K562 (cell line): ENCODE results near the gene DBF4B. TPM values are rescaled to one million over a fixed set of nuclear protein-coding genes. Genes with fewer than 3 reads are reported as not detected.
"Not testable (repeated sequence)": the region's sequence is repeated elsewhere in the genome, so short reads cannot be mapped to it uniquely, and the experiment has no call there.

Experiments used
- ATAC-seq: fragments of 200-7000 bp; cut with Tn5 transposase; 3 replicates; pipeline ENCODE4 v1.9.1; 2020; ENCODE audit warnings: moderate library complexity
- BruUV-seq: library from RNA; stranded (reverse); fragments of 400-500 nt; replicated peaks from 2 replicates; lab custom pipeline; 2021; lab: Mats Ljungman, UMichigan
- CTCF ChIA-PET: fragments of 300-600 bp; formaldehyde crosslinking; extraction: SDS; loops from one replicate; lab custom pipeline; 2021; ENCODE audit warnings: low intra/inter-chr PET ratio; lab: Yijun Ruan, JAX
- POLR2A ChIA-PET: fragments of 300-600, 350-650 bp; sonication (Branson Sonifier 250); formaldehyde crosslinking; extraction: SDS; loops from one replicate; lab custom pipeline; 2021; ENCODE audit warnings: antibody characterized with exemption, inconsistent platforms; lab: Yijun Ruan, JAX
- DNase-seq, 4 experiments: peaks; one replicate each; pipeline versions ENCODE4 v3.0.0 to v3.0.0-alpha.2; 2011 to 2018; ENCODE audit warnings: low spot score in 3 of 4, mixed read lengths in 3 of 4; ENCODE audit errors: extremely low read depth in 1 of 4
- FAIRE-seq: peaks from 2 replicates; lab custom pipeline; 2011; peaks lifted over from hg19 to GRCh38; lab: Jason Lieb, UNC
- H2AFZ ChIP-seq: 2 replicates; pipeline ENCODE4 v1.6.0; 2011; ENCODE audit warnings: low read depth, low read length, control low read depth, inconsistent platforms
- H3K27ac ChIP-seq: fragments of 200-600 bp; 3 replicates; pipeline ENCODE4 v1.8.0; 2011; ENCODE audit warnings: low read depth, mild to moderate bottlenecking, control low read depth, inconsistent platforms, low read length, moderate library complexity, mixed read lengths; ENCODE audit errors: extremely low read depth
- H3K27me3 ChIP-seq, 2 experiments: fragments of 300-600 bp in 1 of 2; 2 replicates in 1 of 2; 3 replicates in 1 of 2; pipeline versions ENCODE4 v1.6.0 to v1.8.0; 2011; ENCODE audit warnings: inconsistent platforms in 2 of 2, low read length in 2 of 2, mild to moderate bottlenecking in 1 of 2, mixed read lengths in 1 of 2, moderate library complexity in 1 of 2; ENCODE audit not compliant: control insufficient read depth in 2 of 2, insufficient read depth in 2 of 2
- H3K36me3 ChIP-seq: fragments of 300-600 bp; 3 replicates; pipeline ENCODE4 v1.8.0; 2011; ENCODE audit warnings: mild to moderate bottlenecking, low read length, inconsistent platforms; ENCODE audit not compliant: control insufficient read depth, insufficient read depth
- H3K4me1 ChIP-seq, 2 experiments: fragments of 200-600 bp in 1 of 2; replicated peaks in 1 of 2; 2 replicates in 1 of 2; 3 replicates in 1 of 2; pipeline versions ENCODE4 v1.5.1 to v1.8.0; 2011; ENCODE audit warnings: inconsistent platforms in 2 of 2, low read length in 2 of 2, mild to moderate bottlenecking in 1 of 2, mixed read lengths in 1 of 2, moderate library complexity in 1 of 2; ENCODE audit not compliant: control insufficient read depth in 2 of 2, insufficient read depth in 2 of 2
- H3K4me2 ChIP-seq: 2 replicates; pipeline ENCODE4 v1.6.1; 2011; ENCODE audit warnings: low read length, control low read depth, inconsistent platforms, mixed read lengths; ENCODE audit not compliant: insufficient read depth
- H3K4me3 ChIP-seq: fragments of 200-600 bp; sonication (generic), shearing (Covaris generic); 2 replicates; pipeline ENCODE4 v1.5.1; 2016; ENCODE audit warnings: control low read depth, inconsistent platforms
- H3K79me2 ChIP-seq: fragments of 200-600 bp; 3 replicates; pipeline ENCODE4 v1.8.0; 2011; ENCODE audit warnings: low read length, inconsistent platforms; ENCODE audit not compliant: control insufficient read depth, insufficient read depth
- H3K9ac ChIP-seq, 2 experiments: 2 replicates each; pipeline versions ENCODE4 v1.6.0 to v1.6.1; 2011; ENCODE audit warnings: low read depth in 2 of 2, low read length in 2 of 2, control low read depth in 1 of 2, inconsistent platforms in 1 of 2, mild to moderate bottlenecking in 1 of 2, mixed read lengths in 1 of 2; ENCODE audit not compliant: insufficient read depth in 1 of 2
- H3K9me1 ChIP-seq: one replicate; pipeline ENCODE4 v1.6.0; 2011; ENCODE audit warnings: inconsistent platforms, mild to moderate bottlenecking, low read length, moderate library complexity; ENCODE audit not compliant: control insufficient read depth, insufficient read depth
- H3K9me3 ChIP-seq: replicated peaks from 2 replicates; pipeline ENCODE4 v1.5.1; 2011; ENCODE audit warnings: low read depth, low read length, inconsistent platforms; ENCODE audit not compliant: control insufficient read depth, insufficient read depth
- H4K20me1 ChIP-seq: replicated peaks from 2 replicates; pipeline ENCODE4 v1.6.1; 2011; ENCODE audit warnings: low read length, inconsistent platforms, mixed read lengths; ENCODE audit not compliant: control insufficient read depth, insufficient read depth
- DPF2 ChIP-seq: fragments of 450-650 bp; IDR thresholded peaks from 2 replicates; pipeline ENCODE4 v1.6.1; 2016
- ESRRA ChIP-seq: fragments of 450-650 bp; IDR thresholded peaks from 2 replicates; pipeline ENCODE4 v1.6.1; 2014; ENCODE audit warnings: low read depth, mild to moderate bottlenecking, moderate library complexity, borderline replicate concordance
- FOXK2 ChIP-seq, 2 experiments: fragments of 450-650 bp; IDR thresholded peaks in 1 of 2; conservative IDR thresholded peaks in 1 of 2; 2 replicates each; pipeline ENCODE4 v1.6.1; 2016; ENCODE audit warnings: low read depth in 2 of 2, mild to moderate bottlenecking in 1 of 2
- FOXP1 ChIP-seq: sonication (generic); formaldehyde crosslinking; IDR thresholded peaks from 2 replicates; pipeline ENCODE4 v1.8.0; 2022; ENCODE audit warnings: mild to moderate bottlenecking, missing genetic modification reagents
- HLTF ChIP-seq: fragments of 450-650 bp; IDR thresholded peaks from 2 replicates; pipeline ENCODE4 v1.6.1; 2016
- SMARCA5 ChIP-seq: fragments of 450-650 bp; IDR thresholded peaks from 2 replicates; pipeline ENCODE4 v1.6.1; 2016
- TEAD1 ChIP-seq, 2 experiments: fragments of 450-650 bp in 1 of 2; sonication (generic) in 1 of 2; formaldehyde crosslinking; IDR thresholded peaks; 2 replicates each; pipeline versions ENCODE4 v1.4.0 to v1.8.0; 2020 to 2022; ENCODE audit warnings: mild to moderate bottlenecking in 2 of 2, missing genetic modification reagents in 1 of 2
- WGBS: fragments of 100-300 bp; shearing (Covaris generic); methylation state at CpG from one replicate; pipeline ENCODE4 v1.1.6; 2016; ENCODE audit warnings: low coverage, mixed read lengths; ENCODE audit not compliant: insufficient coverage; ENCODE audit errors: missing lambda C conversion rate; 5-methylcytosine and 5-hydroxymethylcytosine counted together
- in situ Hi-C: fragments of 300-500 bp; cut with MboI; formaldehyde crosslinking; loops from 4 replicates; pipeline ENCODE4 v1.15.0; 2018; ENCODE audit warnings: inconsistent platforms, mixed read lengths
- intact Hi-C: fragments of 100-400 bp; cut with micrococcal nuclease; formaldehyde crosslinking; loops from 2 replicates; pipeline ENCODE4 v1.14.2; 2022
- polyA plus RNA-seq, 8 experiments: library from polyadenylated mRNA; depleted of rRNA in 4 of 8; stranded (reverse) in 5 of 8; unstranded in 3 of 8; fragments of >200 nt; fragmentation: Nextera tagmentation in 2 of 8; fragmentation: Illumina TruSeq in 1 of 8; extraction: Ambion mirVana in 2 of 8; extraction: Trizol in 1 of 8; gene quantifications; 2 replicates each; pipeline versions ENCODE4 v1.2.1 to v1.2.3, GENCODE V29; 2011 to 2014; ENCODE audit warnings: inconsistent platforms in 1 of 8, missing spikeins in 1 of 8
- total RNA-seq, 7 experiments: library from RNA; depleted of rRNA in 6 of 7; stranded (reverse); fragments of >200 nt in 6 of 7; fragmentation: Illumina TruSeq in 2 of 7; extraction: Trizol in 2 of 7; gene quantifications; 2 replicates each; pipeline versions ENCODE4 v1.2.1 to v1.2.3, GENCODE V29; 2011 to 2021; ENCODE audit warnings: low replicate concordance in 1 of 7
- TF ChIP-seq, protein P1 (sequence below), 2 experiments: fragments of 450-650 bp in 1 of 2; sonication (generic) in 1 of 2; formaldehyde crosslinking in 1 of 2; IDR thresholded peaks in 1 of 2; conservative IDR thresholded peaks in 1 of 2; 2 replicates each; pipeline versions ENCODE4 v1.6.1 to v1.8.1; 2016 to 2023; ENCODE audit warnings: mild to moderate bottlenecking in 2 of 2, moderate library complexity in 2 of 2, inconsistent platforms in 1 of 2, missing genetic modification reagents in 1 of 2
- TF ChIP-seq, protein P2 (sequence below), 3 experiments: IDR thresholded peaks in 2 of 3; conservative IDR thresholded peaks in 1 of 3; 2 replicates each; pipeline ENCODE4 v1.5.1; 2011 to 2012; ENCODE audit warnings: low read length in 3 of 3, mild to moderate bottlenecking in 3 of 3, control low read depth in 2 of 3, improper control_type of control experiment in 1 of 3, inconsistent platforms in 1 of 3, low read depth in 1 of 3, mixed read lengths in 1 of 3, moderate library complexity in 1 of 3; ENCODE audit not compliant: insufficient read depth in 2 of 3
- TF ChIP-seq, protein P3 (sequence below): sonication (generic); formaldehyde crosslinking; IDR thresholded peaks from 2 replicates; pipeline ENCODE4 v1.8.0; 2023; ENCODE audit warnings: mild to moderate bottlenecking, missing genetic modification reagents

Gene DBF4B
- total and polyA plus RNA-seq, 9 of the 15 experiments (the other 6 are each of a cell fraction or from before 2014, with no cell fraction given): 2.5 to 26.9 (median 14.6) TPM

DNA sequence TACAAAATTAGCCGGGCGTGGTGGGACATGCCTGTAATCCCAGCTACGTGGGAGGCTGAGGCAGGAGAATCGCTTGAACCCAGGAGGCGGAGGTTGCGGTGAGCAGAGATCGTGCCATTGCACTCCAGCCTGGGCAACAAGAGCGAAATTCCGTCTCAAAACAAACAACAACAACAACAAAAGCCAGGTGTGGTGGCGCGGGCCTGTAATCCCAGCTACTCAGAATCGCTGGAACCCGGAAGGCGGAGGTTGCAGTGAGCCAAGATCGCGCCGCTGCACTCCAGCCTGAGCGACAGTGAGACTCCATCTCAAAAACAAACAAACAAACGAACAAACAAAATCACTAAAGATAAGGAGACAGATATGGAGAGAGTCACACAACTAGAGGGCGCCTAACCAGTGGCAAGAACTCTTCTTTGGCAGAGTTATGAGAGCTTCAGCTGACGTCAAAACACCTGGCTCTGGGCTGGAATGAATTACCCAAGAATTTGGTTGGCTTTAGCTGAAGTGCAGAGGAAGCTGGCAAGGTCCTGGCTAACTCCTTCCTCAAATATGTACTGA, 17.6 kb upstream of the DBF4B start:
- BruUV-seq, in situ Hi-C loops, H3K27me3 ChIP-seq, intact Hi-C loops, H3K36me3 ChIP-seq, ATAC-seq, H4K20me1 ChIP-seq, H3K9me3 ChIP-seq, H3K9me1 ChIP-seq: not testable (repeated sequence)
- POLR2A ChIA-PET: interaction anchor here (1.0 to 1.5 kb wide), 3 partner anchors 18 to 154 kb away, joined by 3 to 4 read pairs (median 3); partner anchors contain the start of gene DBF4B
- WGBS: 10% methylated on average over 21 of the region's 21 CpGs
- Histone ChIP-seq H2AFZ (peak overlapping the region; percentile 97), H3K4me2 (peak overlapping the region; percentile 88), H3K4me3 (peak overlapping the region; percentile 53), H3K9ac (peak overlapping the region; percentile 82 to 95; a peak in 2 of 4 replicates), H3K4me1 (peaks cover 8 to 11% of the 10 kb centered on the region in 2 experiments; a peak in 4 of 5 replicates), H3K79me2 (peaks cover 15% of the 10 kb centered on the region), H3K27ac (peak overlapping the region; percentile 81; the same call in 2 of the 3 replicates)
- DNase-seq (peak in 3 of 4 experiments; percentile 40 to 44 (median 42)), FAIRE-seq (peak; percentile 40)
- CTCF ChIA-PET: interaction anchor here (0.6 kb wide), 1 partner anchor 971 kb away, joined by 3 read pairs; no protein-coding TSS in a partner anchor
- TF ChIP-seq, protein P1, sequence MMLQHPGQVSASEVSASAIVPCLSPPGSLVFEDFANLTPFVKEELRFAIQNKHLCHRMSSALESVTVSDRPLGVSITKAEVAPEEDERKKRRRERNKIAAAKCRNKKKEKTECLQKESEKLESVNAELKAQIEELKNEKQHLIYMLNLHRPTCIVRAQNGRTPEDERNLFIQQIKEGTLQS (IDR thresholded peaks at IDR 0.05): not testable (repeated sequence)
- TF ChIP-seq, protein P1 (CRISPR knock-in tag; conservative IDR thresholded peaks at IDR 0.05): 0 out of 2 replicates have a peak, but pooled peaks have one; percentile 1
- TF ChIP-seq TEAD1 (CRISPR knock-in tag; IDR thresholded peaks at IDR 0.05): peak in 1 of 2 experiments; percentile 22; a peak in 1 of 4 replicates
- peak; percentile 54 to 56; a peak in 3 of 4 replicates for TF ChIP-seq FOXK2 (conservative IDR thresholded peaks at IDR 0.05 in 1 of 2, IDR thresholded peaks at IDR 0.05 in 1 of 2; ENCODE audit: low read depth in 2 of 2)
- 0 out of 2 replicates have a peak, but pooled peaks have one; percentile 49 for TF ChIP-seq SMARCA5
- TF ChIP-seq, protein P2, sequence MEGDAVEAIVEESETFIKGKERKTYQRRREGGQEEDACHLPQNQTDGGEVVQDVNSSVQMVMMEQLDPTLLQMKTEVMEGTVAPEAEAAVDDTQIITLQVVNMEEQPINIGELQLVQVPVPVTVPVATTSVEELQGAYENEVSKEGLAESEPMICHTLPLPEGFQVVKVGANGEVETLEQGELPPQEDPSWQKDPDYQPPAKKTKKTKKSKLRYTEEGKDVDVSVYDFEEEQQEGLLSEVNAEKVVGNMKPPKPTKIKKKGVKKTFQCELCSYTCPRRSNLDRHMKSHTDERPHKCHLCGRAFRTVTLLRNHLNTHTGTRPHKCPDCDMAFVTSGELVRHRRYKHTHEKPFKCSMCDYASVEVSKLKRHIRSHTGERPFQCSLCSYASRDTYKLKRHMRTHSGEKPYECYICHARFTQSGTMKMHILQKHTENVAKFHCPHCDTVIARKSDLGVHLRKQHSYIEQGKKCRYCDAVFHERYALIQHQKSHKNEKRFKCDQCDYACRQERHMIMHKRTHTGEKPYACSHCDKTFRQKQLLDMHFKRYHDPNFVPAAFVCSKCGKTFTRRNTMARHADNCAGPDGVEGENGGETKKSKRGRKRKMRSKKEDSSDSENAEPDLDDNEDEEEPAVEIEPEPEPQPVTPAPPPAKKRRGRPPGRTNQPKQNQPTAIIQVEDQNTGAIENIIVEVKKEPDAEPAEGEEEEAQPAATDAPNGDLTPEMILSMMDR (IDR thresholded peaks at IDR 0.05 in 2 of 3, conservative IDR thresholded peaks at IDR 0.05 in 1 of 3; ENCODE audit: insufficient read depth in 2 of 3, low read depth in 1 of 3, low read length in 3 of 3): peak in 2 of 3 experiments; percentile 30 to 37; a peak in 2 of 6 replicates
- TF ChIP-seq DPF2: 0 out of 2 replicates have a peak, but pooled peaks have one; percentile 12
- peak; percentile 71; the same call in 1 of the 2 replicates for TF ChIP-seq FOXP1 (CRISPR knock-in tag)
- TF ChIP-seq ESRRA: 0 out of 2 replicates have a peak, but pooled peaks have one; percentile 4
- 0 out of 2 replicates have a peak, but pooled peaks have one; percentile 55 for TF ChIP-seq HLTF
- TF ChIP-seq, protein P3, sequence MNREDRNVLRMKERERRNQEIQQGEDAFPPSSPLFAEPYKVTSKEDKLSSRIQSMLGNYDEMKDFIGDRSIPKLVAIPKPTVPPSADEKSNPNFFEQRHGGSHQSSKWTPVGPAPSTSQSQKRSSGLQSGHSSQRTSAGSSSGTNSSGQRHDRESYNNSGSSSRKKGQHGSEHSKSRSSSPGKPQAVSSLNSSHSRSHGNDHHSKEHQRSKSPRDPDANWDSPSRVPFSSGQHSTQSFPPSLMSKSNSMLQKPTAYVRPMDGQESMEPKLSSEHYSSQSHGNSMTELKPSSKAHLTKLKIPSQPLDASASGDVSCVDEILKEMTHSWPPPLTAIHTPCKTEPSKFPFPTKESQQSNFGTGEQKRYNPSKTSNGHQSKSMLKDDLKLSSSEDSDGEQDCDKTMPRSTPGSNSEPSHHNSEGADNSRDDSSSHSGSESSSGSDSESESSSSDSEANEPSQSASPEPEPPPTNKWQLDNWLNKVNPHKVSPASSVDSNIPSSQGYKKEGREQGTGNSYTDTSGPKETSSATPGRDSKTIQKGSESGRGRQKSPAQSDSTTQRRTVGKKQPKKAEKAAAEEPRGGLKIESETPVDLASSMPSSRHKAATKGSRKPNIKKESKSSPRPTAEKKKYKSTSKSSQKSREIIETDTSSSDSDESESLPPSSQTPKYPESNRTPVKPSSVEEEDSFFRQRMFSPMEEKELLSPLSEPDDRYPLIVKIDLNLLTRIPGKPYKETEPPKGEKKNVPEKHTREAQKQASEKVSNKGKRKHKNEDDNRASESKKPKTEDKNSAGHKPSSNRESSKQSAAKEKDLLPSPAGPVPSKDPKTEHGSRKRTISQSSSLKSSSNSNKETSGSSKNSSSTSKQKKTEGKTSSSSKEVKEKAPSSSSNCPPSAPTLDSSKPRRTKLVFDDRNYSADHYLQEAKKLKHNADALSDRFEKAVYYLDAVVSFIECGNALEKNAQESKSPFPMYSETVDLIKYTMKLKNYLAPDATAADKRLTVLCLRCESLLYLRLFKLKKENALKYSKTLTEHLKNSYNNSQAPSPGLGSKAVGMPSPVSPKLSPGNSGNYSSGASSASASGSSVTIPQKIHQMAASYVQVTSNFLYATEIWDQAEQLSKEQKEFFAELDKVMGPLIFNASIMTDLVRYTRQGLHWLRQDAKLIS (CRISPR knock-in tag): 0 out of 2 replicates have a peak, but pooled peaks have one; percentile 73
